HG02870 (cell line): ENCODE data around the gene CD82.
"Not testable (repeated sequence)": the region's sequence is repeated elsewhere in the genome, so short reads cannot be mapped to it uniquely, and the experiment has no call there.

Experiments used
- ATAC-seq: cut with Tn5 transposase; IDR thresholded peaks from one replicate; pipeline ENCODE4 v1.9.1; 2021; ENCODE audit warnings: mild to moderate bottlenecking, moderate library complexity; ENCODE audit not compliant: unreplicated experiment

CD82 gene

DNA sequence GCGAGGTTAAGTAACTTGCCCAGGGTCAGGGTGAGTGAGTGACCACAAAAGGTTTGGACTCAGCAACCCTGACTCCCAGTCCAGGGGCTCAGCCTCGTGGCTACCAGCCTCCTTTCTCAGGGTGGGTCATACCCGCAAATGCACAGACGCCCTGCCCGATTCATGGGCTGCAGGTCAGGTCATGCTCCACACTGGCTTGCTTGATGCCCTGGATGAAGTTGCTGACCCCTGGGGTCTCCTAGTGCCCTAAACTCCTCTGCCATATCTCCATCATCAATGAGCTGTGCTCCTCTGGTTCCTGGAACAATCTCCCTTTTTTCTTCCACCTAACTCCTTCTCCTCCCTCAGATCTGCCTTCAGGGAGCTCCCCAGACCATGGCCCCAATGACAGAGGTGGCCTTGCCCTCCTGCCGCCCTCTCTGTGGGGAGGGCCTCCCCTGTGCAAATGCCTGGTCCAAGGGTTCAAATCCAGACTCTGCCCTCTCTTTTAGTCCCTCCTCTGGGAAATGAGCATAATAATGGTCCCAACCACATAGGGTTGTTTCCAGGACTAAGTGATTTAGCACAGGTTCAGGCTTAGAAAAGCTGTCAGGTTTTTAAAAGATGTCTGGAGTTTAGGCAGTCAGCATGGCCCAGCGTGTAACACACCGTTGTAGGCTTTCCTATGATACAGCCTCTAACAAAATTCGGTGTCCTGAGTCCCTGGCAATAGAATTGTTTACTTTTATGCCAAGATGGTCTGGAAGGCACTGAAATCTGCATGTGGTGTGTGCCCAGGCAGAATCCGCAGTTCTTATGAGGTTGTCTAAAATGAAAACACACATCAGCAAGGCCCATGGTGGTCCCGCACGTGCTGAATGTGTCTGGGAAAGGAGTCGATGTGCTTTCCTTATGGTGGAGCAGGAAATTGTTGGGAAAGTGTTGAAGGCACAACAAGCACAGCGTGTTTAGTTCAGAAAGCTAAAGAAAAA, 63.6 kb downstream of the CD82 start:
- ATAC-seq = no peak

DNA sequence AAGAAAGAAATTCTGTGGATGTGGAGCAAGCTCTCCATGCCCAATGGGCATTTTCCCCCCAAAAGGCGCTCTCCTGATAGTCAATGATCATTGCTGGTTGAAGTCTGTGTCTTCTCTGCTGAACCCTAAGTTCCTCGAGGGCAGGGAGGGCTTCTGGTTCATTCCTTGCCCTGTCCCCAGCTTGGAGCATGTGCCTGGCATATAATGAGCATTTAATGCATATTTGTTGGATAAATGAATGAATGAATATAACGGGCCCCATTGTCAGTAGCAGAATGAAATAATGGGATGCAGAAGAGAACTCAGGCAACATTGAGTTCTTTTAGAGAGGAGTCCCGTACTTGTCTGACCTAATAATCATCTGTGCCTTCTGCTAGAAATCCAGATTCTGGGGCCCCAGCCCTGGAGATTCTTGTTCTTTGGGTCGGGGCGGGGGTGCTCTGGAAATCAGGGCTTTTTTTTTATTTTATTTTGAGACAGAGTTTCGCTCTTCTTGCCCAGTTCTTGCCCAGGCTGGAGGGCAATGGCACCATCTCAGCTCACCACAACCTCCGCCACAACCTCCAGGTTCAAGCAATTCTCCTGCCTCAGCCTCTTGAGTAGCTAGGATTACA, 64.4 kb downstream of the CD82 start:
- ATAC-seq = no peak

DNA sequence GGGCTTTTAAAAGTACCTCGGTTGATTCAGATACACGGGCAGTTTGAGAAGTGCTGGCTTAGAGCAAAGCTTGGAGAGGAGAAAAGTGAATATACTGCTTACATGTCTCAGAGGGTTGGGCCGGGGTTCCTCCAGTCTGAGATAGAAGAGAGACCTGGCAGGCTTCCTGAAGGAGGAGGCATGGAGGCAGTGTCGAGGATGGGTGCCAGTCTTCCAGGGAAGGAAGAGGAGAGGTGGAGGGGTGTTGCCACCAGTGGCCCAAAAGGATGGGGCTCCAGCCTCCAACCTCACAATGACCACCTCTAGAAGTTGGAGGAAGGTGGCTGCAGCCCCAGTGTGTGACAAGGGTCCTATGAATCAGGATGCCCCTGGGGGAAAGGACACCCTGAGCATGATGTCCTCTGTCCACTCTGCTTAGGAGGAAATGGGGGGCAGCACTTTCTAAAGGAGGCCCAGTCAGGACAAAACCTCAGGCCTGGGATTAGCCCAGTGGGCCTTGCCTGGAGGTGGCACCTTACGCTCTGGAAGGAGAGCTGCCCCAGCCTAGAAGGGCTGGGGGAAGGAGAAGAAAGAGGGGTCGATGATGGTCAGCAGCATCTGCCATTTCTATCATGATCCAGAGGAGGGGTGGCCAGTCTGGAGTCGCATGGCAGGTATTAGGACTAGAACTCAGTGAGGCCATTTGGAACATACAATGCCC, 65.2 kb downstream of the CD82 start:
- no peak for ATAC-seq

- no peak for ATAC-seq
Measured at GRCh38 chr11:44631831-44632230, 66.4 kb downstream of the CD82 start.

- ATAC-seq = no peak
Measured at GRCh38 chr11:44632466-44633123, 67.1 kb downstream of the CD82 start.

DNA sequence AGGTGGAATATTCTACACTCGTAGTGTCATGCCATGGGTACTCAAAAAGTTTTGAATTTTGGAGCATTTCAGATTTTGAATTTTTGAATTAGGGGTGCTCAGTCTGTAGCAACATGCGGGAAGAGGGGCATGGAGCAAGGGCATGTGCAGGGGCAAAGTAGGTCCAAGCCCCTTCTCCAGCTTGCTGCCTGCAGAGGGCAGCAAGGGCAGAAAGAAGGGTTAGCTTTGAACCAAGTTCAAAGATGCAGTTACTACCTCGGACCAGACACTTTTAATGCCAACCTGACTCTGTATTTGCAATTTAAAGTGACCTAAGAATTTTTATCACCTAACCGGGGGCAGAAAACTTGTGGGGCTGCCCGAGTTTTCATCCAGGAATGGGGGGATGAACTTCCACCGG, 68.2 kb downstream of the CD82 start:
- ATAC-seq = no peak

DNA sequence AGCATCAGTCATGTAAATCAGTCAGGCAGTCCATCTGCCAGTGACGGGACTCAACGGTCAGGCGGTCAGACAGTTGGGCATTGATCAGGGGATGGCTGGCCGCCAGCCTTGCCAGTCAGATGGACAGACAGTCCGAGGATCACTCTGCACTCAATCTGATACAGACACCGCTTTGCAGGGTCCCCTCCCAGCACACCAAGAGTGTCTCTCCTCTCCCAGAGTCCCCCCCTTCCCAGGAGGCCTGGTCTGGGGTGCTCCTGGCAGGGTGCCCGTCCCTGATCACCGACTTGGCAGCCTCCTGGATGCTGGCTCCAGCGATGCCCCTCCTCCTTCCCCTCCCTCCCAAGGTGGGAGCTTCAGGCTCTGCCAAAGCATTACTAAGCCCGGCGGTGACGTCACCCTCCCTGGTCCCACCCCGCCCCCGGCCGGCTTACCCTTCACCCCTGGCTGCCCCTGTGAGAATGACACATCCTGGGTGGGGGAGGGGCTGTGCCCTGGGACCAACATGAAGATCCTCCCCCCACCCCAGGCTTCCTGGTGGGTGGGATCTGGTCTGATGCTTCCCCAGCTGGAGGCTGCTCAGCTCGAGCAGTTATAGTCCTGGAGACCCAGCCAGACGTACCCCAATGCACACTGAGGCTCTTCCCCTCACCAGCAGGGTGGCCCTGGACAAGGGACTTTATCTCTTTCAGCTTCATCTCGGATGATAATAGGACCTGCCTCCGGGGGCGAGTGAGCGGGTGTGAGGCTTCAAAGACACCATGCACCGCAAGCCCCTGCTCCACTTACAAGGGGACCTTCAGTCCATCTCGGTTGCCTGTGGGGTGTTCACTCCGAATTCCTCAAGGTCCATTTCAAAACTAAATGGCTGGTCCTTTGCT, 69.2 kb downstream of the CD82 start:
- no peak for ATAC-seq

DNA sequence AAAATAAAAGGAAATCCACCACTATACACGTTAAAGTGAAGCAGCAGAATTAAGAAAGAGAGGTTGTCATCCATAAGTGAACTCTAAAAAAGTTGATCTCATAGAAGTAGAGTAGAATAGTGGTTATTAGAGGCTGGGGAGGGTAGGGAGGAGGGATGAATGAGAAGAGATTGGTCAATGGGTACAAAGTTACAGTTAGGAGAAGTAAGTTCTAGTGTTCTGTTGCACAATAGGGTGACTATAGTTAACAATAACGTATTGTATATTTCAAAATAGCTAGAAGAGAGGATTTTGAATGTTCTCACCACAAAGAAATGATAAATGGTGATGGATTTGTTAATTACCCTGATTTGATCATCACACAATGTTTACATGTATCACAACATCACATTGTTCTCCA, 72.0 kb downstream of the CD82 start:
- no peak for ATAC-seq

DNA sequence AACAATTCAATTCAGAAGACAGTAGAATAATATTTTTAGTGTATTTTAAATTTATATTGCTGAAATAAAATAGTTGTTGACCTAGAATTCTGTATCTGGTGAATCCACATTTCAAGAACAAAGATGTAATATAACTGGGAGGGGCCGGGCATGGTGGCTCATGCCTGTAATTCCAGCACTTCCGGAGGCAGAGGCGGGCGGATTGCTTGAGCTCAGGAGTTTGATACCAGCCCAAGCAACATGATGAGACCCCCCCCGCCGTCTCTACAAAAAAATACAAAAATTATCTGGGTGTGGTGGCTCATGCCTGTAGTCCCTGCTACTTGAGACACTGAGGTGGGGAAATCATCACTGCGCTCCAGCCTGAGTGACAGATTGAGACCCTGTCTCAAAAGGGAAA, 72.6 kb downstream of the CD82 start:
- no peak for ATAC-seq

DNA sequence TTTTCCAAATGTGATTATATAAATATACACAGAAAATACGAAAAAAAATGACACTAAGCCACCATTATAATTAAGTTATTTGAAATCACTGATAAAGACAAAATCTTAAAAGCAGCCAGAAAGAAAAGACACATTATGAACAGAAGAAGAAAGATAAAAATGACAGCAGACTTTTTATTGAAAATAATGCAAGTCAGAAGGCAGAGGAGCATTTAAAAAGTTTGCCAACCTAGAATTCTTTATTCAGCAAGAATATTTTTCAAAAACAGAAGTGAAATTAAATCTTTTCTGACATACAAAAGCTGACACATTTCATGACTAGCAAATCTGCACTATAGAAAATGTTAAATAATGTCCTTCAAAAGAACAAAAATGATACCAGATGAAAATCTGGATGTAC, 77.8 kb downstream of the CD82 start:
- ATAC-seq = no peak

GRCh38 chr11:44645827-44646226, 80.4 kb downstream of the CD82 start:
- ATAC-seq = no peak

DNA sequence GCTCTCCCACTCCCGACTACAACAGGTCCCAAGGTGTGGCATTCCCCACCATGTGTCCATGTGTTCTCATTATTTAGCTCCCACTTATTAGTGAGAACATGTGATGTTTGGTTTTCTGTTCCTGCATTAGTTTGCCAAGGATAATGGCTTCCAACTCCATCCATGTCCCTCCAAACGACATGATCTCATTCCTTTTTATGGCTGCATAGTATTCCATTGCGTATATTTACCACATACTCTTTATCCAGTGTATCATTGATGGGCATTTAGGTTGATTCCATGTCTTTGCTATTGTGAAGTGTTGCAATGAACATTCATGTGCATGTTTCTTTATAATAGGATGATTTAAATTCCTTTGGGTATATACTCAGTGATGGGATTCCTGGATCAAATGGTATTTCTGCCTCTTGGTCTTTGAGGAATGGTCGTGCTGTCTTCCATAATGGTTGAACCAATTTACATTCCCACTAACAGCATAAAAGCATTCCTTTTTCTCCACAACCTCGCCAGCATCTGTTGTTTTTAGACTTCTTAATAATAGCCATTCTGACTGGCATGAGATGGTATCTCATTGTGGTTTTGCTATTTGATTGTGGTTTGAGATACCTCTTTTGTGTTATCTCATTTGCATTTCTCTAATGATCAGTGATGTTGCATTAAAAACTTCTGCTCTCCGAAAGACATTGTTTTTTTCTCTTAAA, 81.9 kb downstream of the CD82 start:
- not testable (repeated sequence) for ATAC-seq

DNA sequence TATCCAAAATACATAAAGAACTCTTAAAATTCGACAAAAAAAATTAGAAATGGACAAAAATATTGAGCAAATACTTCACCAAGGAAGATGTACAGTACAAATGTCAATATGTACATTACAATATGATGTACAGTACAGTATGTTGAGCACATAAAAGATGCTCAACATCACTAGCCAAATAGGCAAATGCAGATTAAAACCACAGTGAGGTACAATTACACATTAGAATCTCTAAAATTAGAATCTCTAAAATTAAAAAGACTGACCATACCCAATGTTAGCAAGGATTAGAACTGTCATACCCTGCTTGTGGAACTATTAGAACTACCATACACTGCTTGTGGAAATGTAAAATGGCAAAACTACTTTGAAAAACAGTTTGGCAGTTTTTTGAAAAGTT, 82.6 kb downstream of the CD82 start:
- ATAC-seq = no peak

GRCh38 chr11:44651535-44652155, 86.2 kb downstream of the CD82 start:
- ATAC-seq = no peak

DNA sequence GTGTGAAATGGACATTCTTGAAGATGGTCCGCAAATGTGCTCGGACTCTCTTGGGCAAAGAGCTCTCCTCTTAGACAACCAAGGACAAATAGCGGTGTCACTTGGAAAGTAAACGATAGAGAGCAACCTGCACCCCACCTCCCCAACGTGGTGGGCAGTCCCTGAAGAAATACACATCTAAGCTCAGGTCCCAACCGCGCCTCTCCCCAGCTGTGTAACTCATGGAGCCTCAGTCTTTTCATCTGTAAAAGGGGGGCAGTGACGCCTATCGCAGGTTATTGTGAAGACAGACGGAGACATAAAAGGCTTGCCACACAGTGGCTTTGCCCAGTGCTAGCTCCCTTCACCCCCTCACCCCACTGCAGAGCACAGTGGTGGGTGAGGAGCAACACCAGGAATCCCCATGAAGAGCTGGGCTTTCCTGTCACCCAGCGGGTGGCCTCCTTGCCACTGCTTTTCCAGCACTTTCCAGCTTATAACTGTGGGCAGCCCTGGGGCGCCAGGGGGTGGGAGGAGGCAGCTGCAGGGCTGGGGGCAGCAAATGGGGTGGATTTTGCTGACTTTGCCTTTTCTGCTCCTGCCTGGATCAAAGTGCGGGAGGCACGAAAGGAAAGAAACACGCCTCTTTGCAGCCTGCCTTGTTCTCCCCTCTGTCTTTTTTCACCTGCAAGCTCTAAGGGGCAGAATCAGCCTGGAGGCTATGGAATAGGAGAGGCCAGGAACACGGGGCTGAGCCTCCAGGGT, 87.6 kb downstream of the CD82 start:
- no peak for ATAC-seq

GRCh38 chr11:44654057-44654456, 88.6 kb downstream of the CD82 start:
- no peak for ATAC-seq

GRCh38 chr11:44654596-44654995, 89.1 kb downstream of the CD82 start:
- no peak for ATAC-seq

DNA sequence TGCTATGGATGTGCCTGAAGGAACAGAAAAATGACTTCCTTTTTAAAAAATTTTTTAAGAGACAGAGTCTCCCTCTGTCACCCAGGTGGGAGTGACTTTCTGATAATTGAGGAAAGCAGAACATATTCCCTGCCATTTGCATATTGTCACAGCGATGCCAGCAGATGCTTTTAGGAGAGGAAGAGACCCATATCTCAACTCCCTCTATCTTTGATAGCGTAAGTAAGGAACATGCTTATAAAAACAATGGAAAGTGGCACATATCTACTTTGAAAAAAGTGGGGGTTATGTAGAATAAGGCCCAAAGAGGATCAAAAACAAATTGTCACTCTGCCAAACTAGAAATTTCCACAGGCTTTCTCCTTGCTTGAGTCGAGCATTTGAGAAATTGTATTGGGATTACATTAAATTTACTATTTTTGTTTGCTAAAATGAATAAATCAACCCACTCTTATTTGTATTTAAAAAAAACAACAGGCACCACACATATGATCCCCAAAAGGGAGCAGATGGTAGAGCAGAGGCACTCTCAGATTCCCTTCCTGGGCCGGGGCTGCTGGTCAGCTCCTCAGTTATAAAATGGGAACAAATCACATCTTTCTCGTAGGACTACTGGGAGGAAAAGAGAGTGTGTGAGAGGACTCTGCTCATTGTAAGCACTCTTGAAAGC, 92.5 kb downstream of the CD82 start:
- ATAC-seq = no peak
